A673 (cell line): ENCODE measurements around the gene ST7. TPM values are rescaled to one million over a fixed set of nuclear protein-coding genes. Genes with fewer than 3 reads are reported as not detected.

Experiments used
- BruUV-seq: library from RNA; stranded (reverse); fragments of 400-500 nt; replicated peaks from 2 replicates; lab custom pipeline; 2021; lab: Mats Ljungman, UMichigan
- CTCF ChIA-PET: fragments of 300-600 bp; sonication (Branson Sonifier 250); formaldehyde crosslinking; loops from one replicate; lab custom pipeline; 2022; ENCODE audit warnings: antibody characterized with exemption; lab: Charles Lee
- POLR2A ChIA-PET: fragments of 300-600 bp; sonication (Branson Sonifier 250); formaldehyde crosslinking; loops from one replicate; lab custom pipeline; 2022; ENCODE audit warnings: antibody characterized with exemption; ENCODE audit not compliant: low non-redundant PET; lab: Charles Lee
- DNase-seq: peaks from one replicate; pipeline ENCODE4 v3.0.0-alpha.2; 2015; ENCODE audit warnings: low spot score
- H3K27ac ChIP-seq: fragments of 200-600 bp; sonication (generic); 2 replicates; pipeline ENCODE4 v1.5.1; 2016; ENCODE audit warnings: mixed run types, low read depth, mild to moderate bottlenecking, mixed read lengths, antibody characterized with exemption, low read length; ENCODE audit not compliant: poor library complexity, severe bottlenecking
- H3K27me3 ChIP-seq: fragments of 200-600 bp; sonication (generic); replicated peaks from 2 replicates; pipeline ENCODE4 v1.6.1; 2017; ENCODE audit warnings: mixed run types, low read depth, mild to moderate bottlenecking, mixed read lengths, antibody characterized with exemption, low read length; ENCODE audit not compliant: insufficient read depth, poor library complexity
- H3K36me3 ChIP-seq: fragments of 200-600 bp; sonication (generic); 2 replicates; pipeline ENCODE4 v1.6.1; 2016; ENCODE audit warnings: mixed run types, mild to moderate bottlenecking, mixed read lengths, antibody characterized with exemption, low read length; ENCODE audit not compliant: insufficient read depth, poor library complexity, severe bottlenecking
- H3K4me1 ChIP-seq: fragments of 200-600 bp; sonication (generic); 2 replicates; pipeline ENCODE4 v1.6.1; 2017; ENCODE audit warnings: mixed run types, mild to moderate bottlenecking, mixed read lengths, antibody characterized with exemption, low read length; ENCODE audit not compliant: insufficient read depth, poor library complexity, severe bottlenecking
- H3K4me3 ChIP-seq: fragments of 200-600 bp; sonication (generic); 2 replicates; pipeline ENCODE4 v1.5.1; 2016; ENCODE audit warnings: low read depth, mixed run types, mild to moderate bottlenecking, mixed read lengths, low read length; ENCODE audit not compliant: poor library complexity, severe bottlenecking
- H3K9me3 ChIP-seq: fragments of 200-600 bp; sonication (generic); 2 replicates; pipeline ENCODE4 v1.6.1; 2016; ENCODE audit warnings: mixed run types, low read depth, mild to moderate bottlenecking, mixed read lengths, antibody characterized with exemption, low read length; ENCODE audit not compliant: poor library complexity, severe bottlenecking
- EZH2 ChIP-seq: fragments of 200-600 bp; sonication (generic); IDR thresholded peaks from 2 replicates; pipeline ENCODE4 v1.6.1; 2017; ENCODE audit warnings: borderline replicate concordance, low read depth, mild to moderate bottlenecking, mixed read lengths, antibody characterized with exemption, low read length; ENCODE audit not compliant: poor library complexity, severe bottlenecking
- intact Hi-C: fragments of 100-400 bp; cut with micrococcal nuclease; formaldehyde crosslinking; loops from one replicate; pipeline ENCODE4 v1.10.0; 2022; ENCODE audit not compliant: unreplicated experiment
- total RNA-seq: library from RNA; stranded (reverse); gene quantifications from 2 replicates; pipeline ENCODE4 v1.2.3, GENCODE V29; 2021
- TF ChIP-seq, protein P1 (sequence below): fragments of 300-800, 200-600 bp; sonication (generic); conservative IDR thresholded peaks from 2 replicates; pipeline ENCODE4 v1.5.1; 2017; ENCODE audit warnings: low read depth, mild to moderate bottlenecking, antibody characterized with exemption, low read length, moderate library complexity, mixed read lengths

Gene ST7
- total RNA-seq, 1 experiment from 2014 or later, result 24.3 TPM

DNA sequence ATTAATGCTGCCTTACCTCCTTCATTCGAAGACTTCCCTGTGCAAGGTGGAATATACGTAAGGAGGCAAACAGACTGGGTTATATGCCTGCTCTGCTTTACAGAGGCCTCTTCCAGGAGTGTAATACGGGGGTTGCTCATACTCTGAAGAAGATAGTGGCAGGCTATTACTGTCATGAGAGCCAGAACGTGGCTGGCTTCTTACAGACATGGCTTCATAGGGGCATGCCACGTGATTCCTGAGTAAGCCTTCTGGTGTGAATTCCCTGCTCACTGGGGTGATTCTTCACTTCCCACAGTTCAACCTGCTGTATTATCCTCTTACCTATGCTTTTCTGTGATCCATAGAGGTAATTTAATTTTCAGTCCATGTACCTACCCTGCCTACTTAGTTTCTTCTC lies 141.8 kb downstream of the ST7 start:
- Histone ChIP-seq H3K4me3 (no peak overlapping the region), H3K9me3 (no peaks in the 10 kb centered on the region), H3K27me3 (no peaks in the 10 kb centered on the region), H3K27ac (no peak overlapping the region), H3K4me1 (peaks cover 5% of the 10 kb centered on the region), H3K36me3 (no peaks in the 10 kb centered on the region)
- no peak for DNase-seq
- ChIA-PET POLR2A (no interaction called here), CTCF (no interaction called here)
- TF ChIP-seq, protein P1, sequence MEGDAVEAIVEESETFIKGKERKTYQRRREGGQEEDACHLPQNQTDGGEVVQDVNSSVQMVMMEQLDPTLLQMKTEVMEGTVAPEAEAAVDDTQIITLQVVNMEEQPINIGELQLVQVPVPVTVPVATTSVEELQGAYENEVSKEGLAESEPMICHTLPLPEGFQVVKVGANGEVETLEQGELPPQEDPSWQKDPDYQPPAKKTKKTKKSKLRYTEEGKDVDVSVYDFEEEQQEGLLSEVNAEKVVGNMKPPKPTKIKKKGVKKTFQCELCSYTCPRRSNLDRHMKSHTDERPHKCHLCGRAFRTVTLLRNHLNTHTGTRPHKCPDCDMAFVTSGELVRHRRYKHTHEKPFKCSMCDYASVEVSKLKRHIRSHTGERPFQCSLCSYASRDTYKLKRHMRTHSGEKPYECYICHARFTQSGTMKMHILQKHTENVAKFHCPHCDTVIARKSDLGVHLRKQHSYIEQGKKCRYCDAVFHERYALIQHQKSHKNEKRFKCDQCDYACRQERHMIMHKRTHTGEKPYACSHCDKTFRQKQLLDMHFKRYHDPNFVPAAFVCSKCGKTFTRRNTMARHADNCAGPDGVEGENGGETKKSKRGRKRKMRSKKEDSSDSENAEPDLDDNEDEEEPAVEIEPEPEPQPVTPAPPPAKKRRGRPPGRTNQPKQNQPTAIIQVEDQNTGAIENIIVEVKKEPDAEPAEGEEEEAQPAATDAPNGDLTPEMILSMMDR, result no peak
- no peak for TF ChIP-seq EZH2
- intact Hi-C loops, result no loop called here
- BruUV-seq, result no TSS peak

DNA sequence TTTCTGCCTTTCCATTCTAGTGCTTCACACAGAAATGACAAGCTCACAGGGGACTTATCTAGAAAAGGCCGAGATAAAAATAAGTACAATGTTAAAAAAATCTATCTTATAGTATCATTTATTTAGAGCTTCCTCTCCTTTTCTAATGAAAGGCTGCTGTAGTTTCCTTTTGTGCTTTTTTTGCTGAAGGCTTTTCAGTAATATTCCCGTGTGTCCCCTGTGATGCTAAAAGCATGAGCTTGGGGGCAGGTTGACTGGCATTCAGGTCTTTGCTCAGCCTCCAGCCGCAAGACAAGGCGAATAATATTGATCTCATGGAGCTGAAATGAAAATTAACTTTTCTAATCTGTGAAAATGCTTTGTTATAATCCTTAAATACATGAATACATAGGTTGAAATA lies 143.0 kb downstream of the ST7 start:
- Histone ChIP-seq H3K4me3 (no peak overlapping the region), H3K9me3 (no peaks in the 10 kb centered on the region), H3K4me1 (peaks cover 5% of the 10 kb centered on the region), H3K36me3 (no peaks in the 10 kb centered on the region), H3K27me3 (peaks cover 4% of the 10 kb centered on the region), H3K27ac (no peak overlapping the region)
- CTCF ChIA-PET, result no interaction called here
- POLR2A ChIA-PET, result no interaction called here
- no TSS peak for BruUV-seq
- intact Hi-C loops, result no loop called here
- TF ChIP-seq EZH2, result no peak
- TF ChIP-seq, protein P1, result no peak
- DNase-seq, result no peak

DNA sequence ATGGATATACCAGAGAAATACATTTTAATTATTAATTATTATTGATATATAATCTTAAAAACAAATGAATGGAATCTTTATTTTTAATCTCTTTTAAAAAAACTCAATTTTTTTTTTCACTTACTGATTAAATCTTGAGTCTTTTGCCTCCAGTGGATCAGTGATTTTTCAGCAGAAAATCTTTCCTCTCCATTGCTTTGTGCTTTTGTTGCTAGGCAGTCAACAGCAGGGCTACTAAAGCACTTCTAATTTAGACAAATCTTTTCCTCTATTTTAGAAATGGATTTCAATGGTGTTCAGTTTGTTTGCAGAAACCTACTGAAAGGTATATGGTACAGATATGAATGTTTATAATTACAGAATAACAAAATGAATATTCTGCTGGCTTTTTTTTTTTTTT lies 143.6 kb downstream of the ST7 start:
- no peaks in the 10 kb centered on the region for H3K9me3 ChIP-seq
- BruUV-seq, result no TSS peak
- H3K27ac ChIP-seq, result no peak overlapping the region
- no peaks in the 10 kb centered on the region for H3K36me3 ChIP-seq
- POLR2A ChIA-PET, result no interaction called here
- H3K4me1 ChIP-seq, result peaks cover 5% of the 10 kb centered on the region
- H3K4me3 ChIP-seq, result no peak overlapping the region
- no peak for TF ChIP-seq EZH2
- TF ChIP-seq, protein P1, result no peak
- CTCF ChIA-PET, result no interaction called here
- intact Hi-C loops, result no loop called here
- no peak for DNase-seq
- H3K27me3 ChIP-seq, result peaks cover 4% of the 10 kb centered on the region
